ENCODE data around the gene DCXR.

GRCh38 chr17:81991684-81992305 is 45.7 kb downstream of the DCXR start:
- peak; percentile 52 for TF ChIP-seq CTCF (tag by site-specific recombination; IDR thresholded peaks at IDR 0.05)
- no peak for TF ChIP-seq ZNF362 (tag by site-specific recombination; IDR thresholded peaks at IDR 0.05)
- no peak for TF ChIP-seq KLF16 (tag by site-specific recombination; IDR thresholded peaks at IDR 0.05)
- TF ChIP-seq ZNF791 (tag by site-specific recombination; IDR thresholded peaks at IDR 0.05) = no peak
- TF ChIP-seq SETDB1 (IDR thresholded peaks at IDR 0.05; ENCODE audit: insufficient read length, low read length) = no peak
- TF ChIP-seq ZNF10 (tag by site-specific recombination; IDR thresholded peaks at IDR 0.05) = no peak
- peak; percentile 66; the same call in 1 of the 2 replicates for TF ChIP-seq ZSCAN30 (tag by site-specific recombination; IDR thresholded peaks at IDR 0.05)
- no peak for TF ChIP-seq REST (tag by site-specific recombination; IDR thresholded peaks at IDR 0.05)
